Measurements from ENCODE around the gene MORC2. TPM values are rescaled to one million over a fixed set of nuclear protein-coding genes. Genes with fewer than 3 reads are reported as not detected.

Gene MORC2
- 10 to 100 TPM in 4 of 5 donors, 1 to 10 TPM in 1; 8.4 to 64.8 (median 19.6) TPM for total RNA-seq
- polyA plus RNA-seq: 10 to 100 TPM in 2 of 3 donors, 1 to 10 TPM in 1; 4.4 to 23.5 (median 14.3) TPM
- long read RNA-seq, donor 1: 0 reads
- long read RNA-seq, donor 2, full-length matches to known transcripts: 2 of 12 reads
- long read RNA-seq, donor 2, partial matches to known transcripts: 10 of 12 reads
- long read RNA-seq, donor 2, other reads (novel, unspliced or antisense): 0 of 12 reads
- long read RNA-seq, donor 3, partial matches to known transcripts: 0 of 1 reads
- long read RNA-seq, donor 3, other reads (novel, unspliced or antisense): 0 of 1 reads
- long read RNA-seq, donor 4, full-length matches to known transcripts: 1 of 1 reads
- long read RNA-seq, donor 4, partial matches to known transcripts: 0 of 1 reads
- long read RNA-seq, donor 4, other reads (novel, unspliced or antisense): 0 of 1 reads
- long read RNA-seq, donor 5: 0 reads
- long read RNA-seq, donor 6, full-length matches to known transcripts: 3 of 19 reads
- long read RNA-seq, donor 6, partial matches to known transcripts: 16 of 19 reads
- long read RNA-seq, donor 6, other reads (novel, unspliced or antisense): 0 of 19 reads
- long read RNA-seq, donor 7: 0 reads
- long read RNA-seq, donor 8, partial matches to known transcripts: 7 of 7 reads
- long read RNA-seq, donor 8, other reads (novel, unspliced or antisense): 0 of 7 reads
- long read RNA-seq, donor 9, full-length matches to known transcripts: 2 of 51 reads
- long read RNA-seq, donor 9, partial matches to known transcripts: 44 of 51 reads
- long read RNA-seq, donor 9, other reads (novel, unspliced or antisense): 5 of 51 reads
- long read RNA-seq, donor 10, full-length matches to known transcripts: 3 of 3 reads
- long read RNA-seq, donor 10, partial matches to known transcripts: 0 of 3 reads
- long read RNA-seq, donor 10, other reads (novel, unspliced or antisense): 0 of 3 reads

GRCh38 chr22:30968015-30968923 is at the start of gene MORC2:
Gene MORC2 (minus strand): TSS chr22:30968774. CDS start chr22:30967889, 885 bp downstream.
- 19 to 30% (median 21%) methylated on average over 35 to 53 of the region's 53 CpGs for WGBS, 5 donors
- Histone ChIP-seq H3K4me1 (peaks cover 18 to 72% (median 39%) of the 10 kb centered on the region in 4 donors), H3K4me3 (peak within 1 kb of the TSS; percentile 73 to 88 (median 85)), H3K9me3 (peaks cover 6 to 28% (median 16%) of the 10 kb centered on the region in 4 donors), H3K27me3 (no peaks in the 10 kb centered on the region), H3K36me3 (peaks cover 17 to 27% (median 21%) of the 10 kb centered on the region in 4 donors), H3K27ac (peak within 1 kb of the TSS; percentile 88 to 98 (median 95))
- intact Hi-C loops (cut with DNase I; ENCODE audit: low total_unique reads): no loop called here
- TF ChIP-seq, protein P1, sequence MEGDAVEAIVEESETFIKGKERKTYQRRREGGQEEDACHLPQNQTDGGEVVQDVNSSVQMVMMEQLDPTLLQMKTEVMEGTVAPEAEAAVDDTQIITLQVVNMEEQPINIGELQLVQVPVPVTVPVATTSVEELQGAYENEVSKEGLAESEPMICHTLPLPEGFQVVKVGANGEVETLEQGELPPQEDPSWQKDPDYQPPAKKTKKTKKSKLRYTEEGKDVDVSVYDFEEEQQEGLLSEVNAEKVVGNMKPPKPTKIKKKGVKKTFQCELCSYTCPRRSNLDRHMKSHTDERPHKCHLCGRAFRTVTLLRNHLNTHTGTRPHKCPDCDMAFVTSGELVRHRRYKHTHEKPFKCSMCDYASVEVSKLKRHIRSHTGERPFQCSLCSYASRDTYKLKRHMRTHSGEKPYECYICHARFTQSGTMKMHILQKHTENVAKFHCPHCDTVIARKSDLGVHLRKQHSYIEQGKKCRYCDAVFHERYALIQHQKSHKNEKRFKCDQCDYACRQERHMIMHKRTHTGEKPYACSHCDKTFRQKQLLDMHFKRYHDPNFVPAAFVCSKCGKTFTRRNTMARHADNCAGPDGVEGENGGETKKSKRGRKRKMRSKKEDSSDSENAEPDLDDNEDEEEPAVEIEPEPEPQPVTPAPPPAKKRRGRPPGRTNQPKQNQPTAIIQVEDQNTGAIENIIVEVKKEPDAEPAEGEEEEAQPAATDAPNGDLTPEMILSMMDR (IDR thresholded peaks at IDR 0.05): no peak
- no peak for TF ChIP-seq EP300 (IDR thresholded peaks at IDR 0.05)
- no peak for TF ChIP-seq POLR2AphosphoS5 (IDR thresholded peaks at IDR 0.05)
- TF ChIP-seq POLR2A (IDR thresholded peaks at IDR 0.05): no peak
- peak; percentile 63 to 85 for DNase-seq

DNA sequence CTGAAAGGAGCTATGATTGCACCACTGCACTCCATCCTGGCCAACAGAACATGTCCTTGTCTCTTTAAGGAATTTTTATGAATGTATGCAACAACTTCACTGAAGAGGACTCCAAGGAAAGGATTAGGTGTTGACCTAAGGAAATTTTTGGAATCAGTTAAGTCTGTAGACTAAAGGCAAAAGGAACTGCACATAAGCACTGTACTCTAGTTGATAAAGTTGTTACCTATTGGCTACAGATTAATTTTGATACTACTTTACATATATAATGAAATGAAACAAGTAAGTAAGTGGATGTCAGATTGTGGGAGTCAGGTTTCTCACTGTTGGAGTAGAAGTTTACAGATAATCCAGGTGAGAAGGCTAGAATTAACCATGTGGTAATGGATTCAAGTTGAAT is 37.0 kb upstream of the MORC2 start:
- Histone ChIP-seq H3K4me3 (no peak overlapping the region), H3K4me1 (no peaks in the 10 kb centered on the region), H3K27ac (no peak overlapping the region), H3K27me3 (no peaks in the 10 kb centered on the region), H3K9me3 (peaks cover 0 to 17% (median 11%) of the 10 kb centered on the region in 4 donors), H3K36me3 (no peaks in the 10 kb centered on the region)
- intact Hi-C loops (cut with DNase I; ENCODE audit: low total_unique reads): no loop called here
- DNase-seq: no peak
- TF ChIP-seq, protein P1 (IDR thresholded peaks at IDR 0.05): no peak
- no peak for TF ChIP-seq POLR2AphosphoS5 (IDR thresholded peaks at IDR 0.05)

DNA sequence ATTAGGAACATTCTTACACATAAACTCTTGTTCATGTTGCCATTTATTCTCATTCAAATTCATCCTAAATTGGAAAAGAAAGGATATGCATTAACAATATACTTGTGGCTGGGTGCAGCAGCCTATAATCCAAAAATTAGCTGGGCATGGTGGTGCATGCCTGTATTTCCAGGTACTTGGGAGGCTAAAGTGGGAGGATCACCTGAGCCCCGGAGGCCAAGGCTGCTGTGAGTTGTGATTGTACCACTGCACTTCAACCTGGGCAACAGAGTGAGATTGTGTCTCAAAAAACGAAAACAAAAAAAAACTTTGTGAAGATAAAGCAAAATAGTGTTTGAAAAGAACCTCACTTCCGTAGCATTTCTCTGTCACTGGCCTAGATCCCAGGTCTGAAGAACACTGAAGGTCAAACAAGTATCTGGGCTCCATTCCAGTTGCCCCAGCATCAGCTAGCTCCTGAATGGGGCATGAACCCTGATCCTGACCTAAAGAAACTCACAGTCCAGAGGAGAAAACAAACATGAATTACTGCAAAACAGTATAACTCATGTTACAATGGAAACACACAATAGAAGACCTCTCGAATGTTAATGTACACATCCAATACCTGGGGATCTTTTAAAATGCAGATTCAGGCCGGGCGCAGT is 32.7 kb upstream of the MORC2 start:
- peaks cover 0 to 17% (median 11%) of the 10 kb centered on the region in 4 donors for H3K9me3 ChIP-seq
- no peak for DNase-seq
- H3K4me1 ChIP-seq: no peaks in the 10 kb centered on the region
- intact Hi-C loops (cut with DNase I; ENCODE audit: low total_unique reads): no loop called here
- 71 to 83% (median 75%) methylated on average over 6 of the region's 6 CpGs for WGBS, 5 donors
- H3K27ac ChIP-seq: no peak overlapping the region
- no peaks in the 10 kb centered on the region for H3K27me3 ChIP-seq
- H3K4me3 ChIP-seq: no peak overlapping the region
- H3K36me3 ChIP-seq: no peaks in the 10 kb centered on the region
- TF ChIP-seq, protein P1 (IDR thresholded peaks at IDR 0.05): no peak
- TF ChIP-seq POLR2AphosphoS5 (IDR thresholded peaks at IDR 0.05) (no peak), POLR2A (IDR thresholded peaks at IDR 0.05) (no peak), EP300 (IDR thresholded peaks at IDR 0.05) (no peak)
